ENCODE results near the gene HIP1. TPM values are rescaled to one million over a fixed set of nuclear protein-coding genes. Genes with fewer than 3 reads are reported as not detected.
A peak's percentile ranks its signal among the peaks of the same experiment; 100 is the strongest.

HIP1 gene
- total and polyA plus RNA-seq, 9 of the 15 experiments (the other 6 are each of a cell fraction or from before 2014, with no cell fraction given), result 2.4 to 13.7 (median 9.5) TPM

DNA sequence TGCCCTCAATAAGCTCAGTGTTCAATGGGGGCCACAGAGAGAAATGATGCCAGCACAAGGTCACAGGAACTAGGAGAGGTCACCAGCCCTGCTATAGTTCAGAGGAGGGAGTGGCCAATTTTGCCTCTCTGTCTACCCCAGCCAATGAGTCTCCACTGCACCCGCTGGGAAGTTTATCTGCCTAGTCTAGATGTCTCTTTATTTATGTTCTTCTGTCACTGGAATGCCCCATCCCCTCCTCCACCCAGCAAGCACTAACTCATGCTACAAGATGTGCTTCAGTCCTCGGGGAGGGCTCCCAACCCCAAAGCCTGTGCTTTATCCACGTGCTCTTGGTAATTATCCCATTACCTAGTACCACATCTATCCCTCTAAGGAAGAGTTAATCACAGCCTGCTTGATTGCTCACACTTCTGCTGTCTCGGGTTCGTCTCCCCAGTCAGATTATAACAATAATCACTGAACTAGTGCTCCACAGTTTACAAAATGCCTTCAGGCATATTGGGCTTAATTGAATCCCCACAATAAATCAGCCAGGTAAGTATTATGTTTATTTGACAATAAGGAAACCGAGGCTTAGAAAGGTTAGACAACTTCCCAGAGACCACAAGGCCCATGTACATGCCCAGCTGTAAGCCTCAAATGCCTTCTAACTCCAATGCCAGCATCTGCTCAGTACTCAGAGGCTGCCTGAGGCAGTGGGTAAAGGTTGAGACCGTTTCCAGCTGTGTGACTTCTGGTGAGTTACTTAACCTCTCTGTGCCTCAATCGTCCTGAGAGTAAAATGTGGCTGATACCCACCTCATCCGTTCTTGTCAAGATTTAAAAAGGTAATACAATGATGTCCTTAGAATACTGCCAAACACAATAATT is 3.9 kb downstream of the HIP1 start (continued):
- TF ChIP-seq, protein P1, sequence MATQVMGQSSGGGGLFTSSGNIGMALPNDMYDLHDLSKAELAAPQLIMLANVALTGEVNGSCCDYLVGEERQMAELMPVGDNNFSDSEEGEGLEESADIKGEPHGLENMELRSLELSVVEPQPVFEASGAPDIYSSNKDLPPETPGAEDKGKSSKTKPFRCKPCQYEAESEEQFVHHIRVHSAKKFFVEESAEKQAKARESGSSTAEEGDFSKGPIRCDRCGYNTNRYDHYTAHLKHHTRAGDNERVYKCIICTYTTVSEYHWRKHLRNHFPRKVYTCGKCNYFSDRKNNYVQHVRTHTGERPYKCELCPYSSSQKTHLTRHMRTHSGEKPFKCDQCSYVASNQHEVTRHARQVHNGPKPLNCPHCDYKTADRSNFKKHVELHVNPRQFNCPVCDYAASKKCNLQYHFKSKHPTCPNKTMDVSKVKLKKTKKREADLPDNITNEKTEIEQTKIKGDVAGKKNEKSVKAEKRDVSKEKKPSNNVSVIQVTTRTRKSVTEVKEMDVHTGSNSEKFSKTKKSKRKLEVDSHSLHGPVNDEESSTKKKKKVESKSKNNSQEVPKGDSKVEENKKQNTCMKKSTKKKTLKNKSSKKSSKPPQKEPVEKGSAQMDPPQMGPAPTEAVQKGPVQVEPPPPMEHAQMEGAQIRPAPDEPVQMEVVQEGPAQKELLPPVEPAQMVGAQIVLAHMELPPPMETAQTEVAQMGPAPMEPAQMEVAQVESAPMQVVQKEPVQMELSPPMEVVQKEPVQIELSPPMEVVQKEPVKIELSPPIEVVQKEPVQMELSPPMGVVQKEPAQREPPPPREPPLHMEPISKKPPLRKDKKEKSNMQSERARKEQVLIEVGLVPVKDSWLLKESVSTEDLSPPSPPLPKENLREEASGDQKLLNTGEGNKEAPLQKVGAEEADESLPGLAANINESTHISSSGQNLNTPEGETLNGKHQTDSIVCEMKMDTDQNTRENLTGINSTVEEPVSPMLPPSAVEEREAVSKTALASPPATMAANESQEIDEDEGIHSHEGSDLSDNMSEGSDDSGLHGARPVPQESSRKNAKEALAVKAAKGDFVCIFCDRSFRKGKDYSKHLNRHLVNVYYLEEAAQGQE (IDR thresholded peaks at IDR 0.05; ENCODE audit: borderline replicate concordance), result no peak
- TF ChIP-seq, protein P1 (CRISPR knock-in tag; IDR thresholded peaks at IDR 0.05; ENCODE audit: low read depth), result no peak
- TF ChIP-seq NR4A1 (CRISPR knock-in tag; IDR thresholded peaks at IDR 0.05) (no peak), NR4A1 (tag; IDR thresholded peaks at IDR 0.05) (no peak), FOXJ3 (CRISPR knock-in tag; IDR thresholded peaks at IDR 0.05) (no peak), ZKSCAN1 (IDR thresholded peaks at IDR 0.05; ENCODE audit: low read depth, low read length) (peak; percentile 26; the same call in 1 of the 2 replicates), RBM39 (optimal IDR thresholded peaks at IDR 0.05; ENCODE audit: low read depth, low read length) (no peak), POLR2G (IDR thresholded peaks at IDR 0.05; ENCODE audit: low read depth, low read length) (no peak), DACH1 (IDR thresholded peaks at IDR 0.05; ENCODE audit: partially characterized antibody) (peak; percentile 15), MAFG (tag; conservative IDR thresholded peaks at IDR 0.05) (no peak), SREBF1 (IDR thresholded peaks at IDR 0.05; ENCODE audit: borderline replicate concordance, low read depth, low read length) (no peak), MAZ (CRISPR knock-in tag; conservative IDR thresholded peaks at IDR 0.05 in 1 of 2, IDR thresholded peaks at IDR 0.05 in 1 of 2) (peak in 1 of 2 experiments; percentile 57; a peak in 2 of 4 replicates), NFIC (IDR thresholded peaks at IDR 0.05) (no peak)
- TF ChIP-seq, protein P2, sequence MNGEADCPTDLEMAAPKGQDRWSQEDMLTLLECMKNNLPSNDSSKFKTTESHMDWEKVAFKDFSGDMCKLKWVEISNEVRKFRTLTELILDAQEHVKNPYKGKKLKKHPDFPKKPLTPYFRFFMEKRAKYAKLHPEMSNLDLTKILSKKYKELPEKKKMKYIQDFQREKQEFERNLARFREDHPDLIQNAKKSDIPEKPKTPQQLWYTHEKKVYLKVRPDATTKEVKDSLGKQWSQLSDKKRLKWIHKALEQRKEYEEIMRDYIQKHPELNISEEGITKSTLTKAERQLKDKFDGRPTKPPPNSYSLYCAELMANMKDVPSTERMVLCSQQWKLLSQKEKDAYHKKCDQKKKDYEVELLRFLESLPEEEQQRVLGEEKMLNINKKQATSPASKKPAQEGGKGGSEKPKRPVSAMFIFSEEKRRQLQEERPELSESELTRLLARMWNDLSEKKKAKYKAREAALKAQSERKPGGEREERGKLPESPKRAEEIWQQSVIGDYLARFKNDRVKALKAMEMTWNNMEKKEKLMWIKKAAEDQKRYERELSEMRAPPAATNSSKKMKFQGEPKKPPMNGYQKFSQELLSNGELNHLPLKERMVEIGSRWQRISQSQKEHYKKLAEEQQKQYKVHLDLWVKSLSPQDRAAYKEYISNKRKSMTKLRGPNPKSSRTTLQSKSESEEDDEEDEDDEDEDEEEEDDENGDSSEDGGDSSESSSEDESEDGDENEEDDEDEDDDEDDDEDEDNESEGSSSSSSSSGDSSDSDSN (IDR thresholded peaks at IDR 0.05; ENCODE audit: borderline replicate concordance in 1 of 2, low read depth in 2 of 2, low read length in 2 of 2), result no peak
- TF ChIP-seq, protein P3, sequence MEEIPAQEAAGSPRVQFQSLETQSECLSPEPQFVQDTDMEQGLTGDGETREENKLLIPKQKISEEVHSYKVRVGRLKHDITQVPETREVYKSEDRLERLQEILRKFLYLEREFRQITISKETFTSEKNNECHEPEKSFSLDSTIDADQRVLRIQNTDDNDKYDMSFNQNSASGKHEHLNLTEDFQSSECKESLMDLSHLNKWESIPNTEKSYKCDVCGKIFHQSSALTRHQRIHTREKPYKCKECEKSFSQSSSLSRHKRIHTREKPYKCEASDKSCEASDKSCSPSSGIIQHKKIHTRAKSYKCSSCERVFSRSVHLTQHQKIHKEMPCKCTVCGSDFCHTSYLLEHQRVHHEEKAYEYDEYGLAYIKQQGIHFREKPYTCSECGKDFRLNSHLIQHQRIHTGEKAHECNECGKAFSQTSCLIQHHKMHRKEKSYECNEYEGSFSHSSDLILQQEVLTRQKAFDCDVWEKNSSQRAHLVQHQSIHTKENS (CRISPR knock-in tag; IDR thresholded peaks at IDR 0.05), result no peak
